K562 treated with DMSO at 1 percent for 12 hours (cell line): ENCODE results near the gene TMPRSS11B. TPM values are rescaled to one million over a fixed set of nuclear protein-coding genes. Genes with fewer than 3 reads are reported as not detected.

Experiments used
- total RNA-seq: library from RNA; unstranded; fragments of 300-600 nt; gene quantifications from 2 replicates; pipeline ENCODE4 v1.2.3, GENCODE V29; 2022; ENCODE audit not compliant: insufficient read depth

The TMPRSS11B gene
- total RNA-seq: not detected in 2 replicates

GRCh38 chr4:68245594-68245993 lies at the start of gene TMPRSS11B:
TSS of gene TMPRSS11B (minus strand) at chr4:68245694. CDS start at chr4:68245558, 136 bp downstream.

Other genes starting within 250 kb of the TMPRSS11B start
- gene TMPRSS11F, start 115.8 kb downstream of the TMPRSS11B start, total RNA-seq: not detected in 2 replicates
- gene YTHDC1, start 104.4 kb upstream of the TMPRSS11B start, total RNA-seq: 15.2 and 57.8 TPM in 2 replicates
- not detected in 2 replicates for gene TMPRSS11E, start 201.8 kb upstream of the TMPRSS11B start, total RNA-seq